ENCODE measurements around the gene CDC73. TPM values are rescaled to one million over a fixed set of nuclear protein-coding genes. Genes with fewer than 3 reads are reported as not detected.

The CDC73 gene
- total RNA-seq (10 to 100 TPM; 23.5 to 44.0 TPM), polyA plus RNA-seq (ENCODE audit: insufficient read length in 2 of 2) (10 to 100 TPM; 20.2 to 29.9 TPM)
- long read RNA-seq, donor 1, full-length matches to known transcripts: 5 of 14 reads
- long read RNA-seq, donor 1, partial matches to known transcripts: 9 of 14 reads
- long read RNA-seq, donor 1, other reads (novel, unspliced or antisense): 0 of 14 reads
- long read RNA-seq, donor 2, full-length matches to known transcripts: 1 of 1 reads
- long read RNA-seq, donor 2, partial matches to known transcripts: 0 of 1 reads
- long read RNA-seq, donor 2, other reads (novel, unspliced or antisense): 0 of 1 reads
- long read RNA-seq, donor 3, full-length matches to known transcripts: 2 of 12 reads
- long read RNA-seq, donor 3, partial matches to known transcripts: 10 of 12 reads
- long read RNA-seq, donor 3, other reads (novel, unspliced or antisense): 0 of 12 reads
- long read RNA-seq, donor 4, full-length matches to known transcripts: 3 of 32 reads
- long read RNA-seq, donor 4, partial matches to known transcripts: 11 of 32 reads
- long read RNA-seq, donor 4, other reads (novel, unspliced or antisense): 18 of 32 reads

GRCh38 chr1:193121616-193122593 lies at the start of gene CDC73:
Gene CDC73, plus strand, starts transcription at chr1:193122031. Its CDS starts 170 bp downstream, at chr1:193122201.
- no peaks in the 10 kb centered on the region for H3K27me3 ChIP-seq (ENCODE audit: control insufficient read depth, insufficient read depth, low read length)
- WGBS (ENCODE audit: insufficient coverage): under 1% methylated on average over 76 of the region's 85 CpGs
- DNase-seq (ENCODE audit: low read depth in 4 of 6, low spot score in 6 of 6): peak; percentile 88 to 99 (median 94)
- peak within 1 kb of the TSS; percentile 93 for H3K27ac ChIP-seq (ENCODE audit: low read depth, low read length)
- peak within 1 kb of the TSS; percentile 78 for H3K4me3 ChIP-seq (ENCODE audit: low read depth, low read length)
- H3K36me3 ChIP-seq (ENCODE audit: control insufficient read depth, insufficient read depth, low read length): peaks cover 7% of the 10 kb centered on the region
- peaks cover 9% of the 10 kb centered on the region for H3K4me1 ChIP-seq (ENCODE audit: control insufficient read depth, insufficient read depth, low read length)
- H3K9me3 ChIP-seq (ENCODE audit: control insufficient read depth, insufficient read depth, low read length): no peaks in the 10 kb centered on the region

GRCh38 chr1:193077991-193078390 lies 43.8 kb upstream of the CDC73 start:
- H3K4me1 ChIP-seq (ENCODE audit: control insufficient read depth, insufficient read depth, low read length): no peaks in the 10 kb centered on the region
- H3K36me3 ChIP-seq (ENCODE audit: control insufficient read depth, insufficient read depth, low read length): peaks cover 14% of the 10 kb centered on the region
- no peak overlapping the region for H3K4me3 ChIP-seq (ENCODE audit: low read depth, low read length)
- H3K27ac ChIP-seq (ENCODE audit: low read depth, low read length): no peak overlapping the region
- H3K27me3 ChIP-seq (ENCODE audit: control insufficient read depth, insufficient read depth, low read length): no peaks in the 10 kb centered on the region
- no peaks in the 10 kb centered on the region for H3K9me3 ChIP-seq (ENCODE audit: control insufficient read depth, insufficient read depth, low read length)
- no peak for DNase-seq (ENCODE audit: low read depth in 4 of 6, low spot score in 6 of 6)

GRCh38 chr1:193079187-193079586 lies 42.6 kb upstream of the CDC73 start:
- Histone ChIP-seq H3K27me3 (ENCODE audit: control insufficient read depth, insufficient read depth, low read length) (no peaks in the 10 kb centered on the region), H3K9me3 (ENCODE audit: control insufficient read depth, insufficient read depth, low read length) (no peaks in the 10 kb centered on the region), H3K4me1 (ENCODE audit: control insufficient read depth, insufficient read depth, low read length) (no peaks in the 10 kb centered on the region), H3K4me3 (ENCODE audit: low read depth, low read length) (no peak overlapping the region), H3K27ac (ENCODE audit: low read depth, low read length) (no peak overlapping the region), H3K36me3 (ENCODE audit: control insufficient read depth, insufficient read depth, low read length) (peaks cover 14% of the 10 kb centered on the region)
- 100% methylated on average over 1 of the region's 3 CpGs for WGBS (ENCODE audit: insufficient coverage)
- DNase-seq (ENCODE audit: low read depth in 4 of 6, low spot score in 6 of 6): no peak

GRCh38 chr1:193083365-193084088 lies 38.3 kb upstream of the CDC73 start:
- WGBS (ENCODE audit: insufficient coverage): 83% methylated on average over 4 of the region's 6 CpGs
- Histone ChIP-seq H3K4me3 (ENCODE audit: low read depth, low read length) (no peak overlapping the region), H3K27ac (ENCODE audit: low read depth, low read length) (no peak overlapping the region), H3K4me1 (ENCODE audit: control insufficient read depth, insufficient read depth, low read length) (no peaks in the 10 kb centered on the region), H3K27me3 (ENCODE audit: control insufficient read depth, insufficient read depth, low read length) (no peaks in the 10 kb centered on the region), H3K9me3 (ENCODE audit: control insufficient read depth, insufficient read depth, low read length) (no peaks in the 10 kb centered on the region), H3K36me3 (ENCODE audit: control insufficient read depth, insufficient read depth, low read length) (peaks cover 14% of the 10 kb centered on the region)
- DNase-seq (ENCODE audit: low read depth in 4 of 6, low spot score in 6 of 6): no peak

- no CpG with 5 or more reads among the region's 1 CpG for WGBS (ENCODE audit: insufficient coverage)
- Histone ChIP-seq H3K27ac (ENCODE audit: low read depth, low read length) (no peak overlapping the region), H3K9me3 (ENCODE audit: control insufficient read depth, insufficient read depth, low read length) (no peaks in the 10 kb centered on the region), H3K27me3 (ENCODE audit: control insufficient read depth, insufficient read depth, low read length) (no peaks in the 10 kb centered on the region), H3K36me3 (ENCODE audit: control insufficient read depth, insufficient read depth, low read length) (peaks cover 9% of the 10 kb centered on the region), H3K4me3 (ENCODE audit: low read depth, low read length) (no peak overlapping the region), H3K4me1 (ENCODE audit: control insufficient read depth, insufficient read depth, low read length) (no peaks in the 10 kb centered on the region)
- no peak for DNase-seq (ENCODE audit: low read depth in 4 of 6, low spot score in 6 of 6)
Observed at GRCh38 chr1:193085263-193085662, 36.6 kb upstream of the CDC73 start.

- peaks cover 9% of the 10 kb centered on the region for H3K36me3 ChIP-seq (ENCODE audit: control insufficient read depth, insufficient read depth, low read length)
- no peak for DNase-seq (ENCODE audit: low read depth in 4 of 6, low spot score in 6 of 6)
- H3K4me1 ChIP-seq (ENCODE audit: control insufficient read depth, insufficient read depth, low read length): no peaks in the 10 kb centered on the region
- H3K4me3 ChIP-seq (ENCODE audit: low read depth, low read length): no peak overlapping the region
- no peaks in the 10 kb centered on the region for H3K27me3 ChIP-seq (ENCODE audit: control insufficient read depth, insufficient read depth, low read length)
- WGBS (ENCODE audit: insufficient coverage): no CpG with 5 or more reads among the region's 3 CpGs
- H3K27ac ChIP-seq (ENCODE audit: low read depth, low read length): no peak overlapping the region
- no peaks in the 10 kb centered on the region for H3K9me3 ChIP-seq (ENCODE audit: control insufficient read depth, insufficient read depth, low read length)
Observed at GRCh38 chr1:193086342-193086741, 35.5 kb upstream of the CDC73 start.

GRCh38 chr1:193087893-193088292 lies 33.9 kb upstream of the CDC73 start:
- DNase-seq (ENCODE audit: low read depth in 4 of 6, low spot score in 6 of 6): no peak
- Histone ChIP-seq H3K4me1 (ENCODE audit: control insufficient read depth, insufficient read depth, low read length) (no peaks in the 10 kb centered on the region), H3K36me3 (ENCODE audit: control insufficient read depth, insufficient read depth, low read length) (peaks cover 5% of the 10 kb centered on the region), H3K4me3 (ENCODE audit: low read depth, low read length) (no peak overlapping the region), H3K9me3 (ENCODE audit: control insufficient read depth, insufficient read depth, low read length) (no peaks in the 10 kb centered on the region), H3K27ac (ENCODE audit: low read depth, low read length) (no peak overlapping the region), H3K27me3 (ENCODE audit: control insufficient read depth, insufficient read depth, low read length) (no peaks in the 10 kb centered on the region)
- WGBS (ENCODE audit: insufficient coverage): 100% methylated on average over 1 of the region's 3 CpGs

GRCh38 chr1:193090865-193091264 lies 31.0 kb upstream of the CDC73 start:
- DNase-seq (ENCODE audit: low read depth in 4 of 6, low spot score in 6 of 6): no peak
- H3K36me3 ChIP-seq (ENCODE audit: control insufficient read depth, insufficient read depth, low read length): peaks cover 10% of the 10 kb centered on the region
- no peaks in the 10 kb centered on the region for H3K9me3 ChIP-seq (ENCODE audit: control insufficient read depth, insufficient read depth, low read length)
- H3K4me3 ChIP-seq (ENCODE audit: low read depth, low read length): no peak overlapping the region
- H3K27me3 ChIP-seq (ENCODE audit: control insufficient read depth, insufficient read depth, low read length): no peaks in the 10 kb centered on the region
- no peak overlapping the region for H3K27ac ChIP-seq (ENCODE audit: low read depth, low read length)
- H3K4me1 ChIP-seq (ENCODE audit: control insufficient read depth, insufficient read depth, low read length): no peaks in the 10 kb centered on the region
- WGBS (ENCODE audit: insufficient coverage): no CpG with 5 or more reads among the region's 1 CpG

DNA sequence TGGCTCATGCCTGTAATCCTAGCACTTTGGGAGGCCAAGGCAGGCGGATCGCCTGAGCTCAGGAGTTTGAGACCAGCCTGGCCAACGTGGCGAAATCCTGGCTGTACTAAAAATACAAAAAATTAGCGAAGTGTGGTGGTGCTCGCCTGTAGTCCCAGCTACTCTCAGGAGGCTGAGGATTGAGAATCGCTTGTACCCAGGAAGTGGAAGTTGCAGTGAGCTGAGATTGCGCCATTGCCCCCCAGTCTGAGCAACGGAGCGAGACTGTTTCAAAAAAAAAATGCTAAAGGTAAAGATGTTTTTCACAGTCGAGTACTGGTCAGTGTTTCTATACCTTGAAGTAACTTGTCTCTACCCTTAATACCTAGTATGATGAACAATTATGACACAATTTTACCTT lies 27.7 kb upstream of the CDC73 start:
- WGBS (ENCODE audit: insufficient coverage): 93% methylated on average over 8 of the region's 11 CpGs
- no peak for DNase-seq (ENCODE audit: low read depth in 4 of 6, low spot score in 6 of 6)
- Histone ChIP-seq H3K9me3 (ENCODE audit: control insufficient read depth, insufficient read depth, low read length) (no peaks in the 10 kb centered on the region), H3K4me1 (ENCODE audit: control insufficient read depth, insufficient read depth, low read length) (no peaks in the 10 kb centered on the region), H3K27me3 (ENCODE audit: control insufficient read depth, insufficient read depth, low read length) (no peaks in the 10 kb centered on the region), H3K27ac (ENCODE audit: low read depth, low read length) (no peak overlapping the region), H3K36me3 (ENCODE audit: control insufficient read depth, insufficient read depth, low read length) (peaks cover 13% of the 10 kb centered on the region), H3K4me3 (ENCODE audit: low read depth, low read length) (no peak overlapping the region)
